ENCODE results near the gene IFI30. TPM values are rescaled to one million over a fixed set of nuclear protein-coding genes. Genes with fewer than 3 reads are reported as not detected.

IFI30 gene
- total RNA-seq, 6 experiments from 2014 or later, result 4.9 to 9.0 (median 6.0) TPM

GRCh38 chr19:18174983-18175382, 1.4 kb downstream of the IFI30 start:
- Mint-ChIP-seq H3K36me3 (ENCODE audit: low read depth) (peaks cover 5% of the 10 kb centered on the region; the same call in 1 of the 2 replicates), H3K9me3 (no peaks in the 10 kb centered on the region), H3K27me3 (ENCODE audit: insufficient read depth) (peaks cover 6% of the 10 kb centered on the region), H3K27ac (no peak overlapping the region), H3K4me1 (ENCODE audit: low read depth) (peaks cover 11% of the 10 kb centered on the region), H3K4me3 (no peak overlapping the region)
- no peak for DNase-seq
- no peak for TF ChIP-seq CTCF (IDR thresholded peaks at IDR 0.05)

GRCh38 chr19:18176367-18177310, 3.0 kb downstream of the IFI30 start:
- Mint-ChIP-seq H3K36me3 (ENCODE audit: low read depth) (no peaks in the 10 kb centered on the region), H3K9me3 (no peaks in the 10 kb centered on the region), H3K4me3 (no peak overlapping the region), H3K27ac (no peak overlapping the region), H3K27me3 (ENCODE audit: insufficient read depth) (peaks cover 6% of the 10 kb centered on the region), H3K4me1 (ENCODE audit: low read depth) (peaks cover 11% of the 10 kb centered on the region)
- no peak for TF ChIP-seq CTCF (IDR thresholded peaks at IDR 0.05)
- no peak for DNase-seq

- no peak for TF ChIP-seq CTCF (IDR thresholded peaks at IDR 0.05)
- peaks cover 8% of the 10 kb centered on the region for H3K27me3 Mint-ChIP-seq (ENCODE audit: insufficient read depth)
- no peaks in the 10 kb centered on the region for H3K9me3 Mint-ChIP-seq
- no peaks in the 10 kb centered on the region for H3K36me3 Mint-ChIP-seq (ENCODE audit: low read depth)
- H3K4me1 Mint-ChIP-seq (ENCODE audit: low read depth), result peaks cover 6% of the 10 kb centered on the region
- no peak overlapping the region for H3K4me3 Mint-ChIP-seq
- H3K27ac Mint-ChIP-seq, result no peak overlapping the region
- DNase-seq, result no peak
Measured at GRCh38 chr19:18179957-18180356, 6.3 kb downstream of the IFI30 start.

GRCh38 chr19:18183529-18183928, 9.9 kb downstream of the IFI30 start:
- no peaks in the 10 kb centered on the region for H3K36me3 Mint-ChIP-seq (ENCODE audit: low read depth)
- no peaks in the 10 kb centered on the region for H3K9me3 Mint-ChIP-seq
- no peak overlapping the region for H3K4me3 Mint-ChIP-seq
- DNase-seq, result no peak
- no peak overlapping the region for H3K27ac Mint-ChIP-seq
- TF ChIP-seq CTCF (IDR thresholded peaks at IDR 0.05), result no peak
- no peaks in the 10 kb centered on the region for H3K4me1 Mint-ChIP-seq (ENCODE audit: low read depth)
- peaks cover 7% of the 10 kb centered on the region for H3K27me3 Mint-ChIP-seq (ENCODE audit: insufficient read depth)

GRCh38 chr19:18185538-18185937, 11.9 kb downstream of the IFI30 start:
- TF ChIP-seq CTCF (IDR thresholded peaks at IDR 0.05), result no peak

More at GRCh38 chr19:18185538-18185937, 11.9 kb downstream of the IFI30 start:
- Mint-ChIP-seq H3K27me3 (ENCODE audit: insufficient read depth) (peaks cover 9% of the 10 kb centered on the region), H3K4me1 (ENCODE audit: low read depth) (no peaks in the 10 kb centered on the region), H3K27ac (no peak overlapping the region), H3K9me3 (no peaks in the 10 kb centered on the region), H3K36me3 (ENCODE audit: low read depth) (no peaks in the 10 kb centered on the region), H3K4me3 (no peak overlapping the region)
- no peak for DNase-seq
